Epithelial cell of proximal tubule (primary cell): ENCODE data around the gene DLG5. TPM values are rescaled to one million over a fixed set of nuclear protein-coding genes. Genes with fewer than 3 reads are reported as not detected.

Experiments used
- DNase-seq: peaks from one replicate; pipeline ENCODE4 v3.0.0-alpha.2; 2011; ENCODE audit warnings: low read depth
- H3K4me3 ChIP-seq: 2 replicates; pipeline ENCODE4 v1.5.1; 2011; ENCODE audit warnings: low read depth, mild to moderate bottlenecking, low read length
- total RNA-seq: library from RNA; depleted of rRNA; stranded (reverse); fragments of >200 nt; gene quantifications from 2 replicates; pipeline ENCODE4 v1.2.3, GENCODE V29; 2015
- TF ChIP-seq, protein P1 (sequence below): conservative IDR thresholded peaks from 2 replicates; pipeline ENCODE4 v1.5.1; 2012; ENCODE audit warnings: low read depth, mild to moderate bottlenecking, low read length

Gene DLG5
- total RNA-seq, 1 donor from 2014 or later, result 23.4 TPM

DNA sequence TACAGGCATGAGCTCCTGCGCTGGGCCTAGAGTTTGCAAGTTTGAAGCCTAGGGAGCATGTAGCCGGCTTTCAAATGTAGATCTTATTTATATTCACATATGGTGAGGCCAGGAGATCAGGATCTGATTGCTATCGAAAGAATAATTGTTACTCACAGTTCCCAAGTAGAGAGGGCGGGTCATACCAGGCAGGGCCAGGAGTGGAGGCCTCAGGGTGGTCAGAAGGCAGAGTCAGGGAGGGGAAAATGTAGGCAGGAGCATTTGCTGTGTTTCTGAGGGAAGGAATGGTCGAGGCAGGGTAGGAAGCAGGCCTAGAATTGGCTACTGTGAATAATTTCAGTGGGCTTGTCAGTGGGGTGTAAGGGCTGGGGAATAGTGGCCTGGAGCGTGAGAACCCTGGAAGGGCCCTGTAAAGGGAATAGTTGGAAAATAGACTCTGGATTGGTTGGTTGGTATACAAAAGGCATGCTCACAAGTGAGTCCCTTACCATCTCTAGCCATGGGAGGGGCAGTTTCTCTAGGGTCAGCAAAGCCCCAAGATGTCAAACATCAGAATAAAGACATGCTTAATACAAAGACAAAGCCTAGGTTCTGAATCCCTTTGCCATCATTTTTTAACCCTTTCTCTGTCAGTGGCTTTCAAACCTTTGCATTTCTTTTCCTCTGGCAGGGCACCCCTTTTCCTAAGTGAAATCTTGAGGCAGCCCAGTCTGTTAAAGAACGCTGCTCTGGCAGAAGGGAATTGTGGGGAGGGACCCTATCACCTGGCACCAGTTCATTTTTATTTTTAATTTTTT, 36.0 kb upstream of the DLG5 start:
- no peak overlapping the region for H3K4me3 ChIP-seq
- TF ChIP-seq, protein P1, sequence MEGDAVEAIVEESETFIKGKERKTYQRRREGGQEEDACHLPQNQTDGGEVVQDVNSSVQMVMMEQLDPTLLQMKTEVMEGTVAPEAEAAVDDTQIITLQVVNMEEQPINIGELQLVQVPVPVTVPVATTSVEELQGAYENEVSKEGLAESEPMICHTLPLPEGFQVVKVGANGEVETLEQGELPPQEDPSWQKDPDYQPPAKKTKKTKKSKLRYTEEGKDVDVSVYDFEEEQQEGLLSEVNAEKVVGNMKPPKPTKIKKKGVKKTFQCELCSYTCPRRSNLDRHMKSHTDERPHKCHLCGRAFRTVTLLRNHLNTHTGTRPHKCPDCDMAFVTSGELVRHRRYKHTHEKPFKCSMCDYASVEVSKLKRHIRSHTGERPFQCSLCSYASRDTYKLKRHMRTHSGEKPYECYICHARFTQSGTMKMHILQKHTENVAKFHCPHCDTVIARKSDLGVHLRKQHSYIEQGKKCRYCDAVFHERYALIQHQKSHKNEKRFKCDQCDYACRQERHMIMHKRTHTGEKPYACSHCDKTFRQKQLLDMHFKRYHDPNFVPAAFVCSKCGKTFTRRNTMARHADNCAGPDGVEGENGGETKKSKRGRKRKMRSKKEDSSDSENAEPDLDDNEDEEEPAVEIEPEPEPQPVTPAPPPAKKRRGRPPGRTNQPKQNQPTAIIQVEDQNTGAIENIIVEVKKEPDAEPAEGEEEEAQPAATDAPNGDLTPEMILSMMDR, result no peak
- DNase-seq, result no peak

DNA sequence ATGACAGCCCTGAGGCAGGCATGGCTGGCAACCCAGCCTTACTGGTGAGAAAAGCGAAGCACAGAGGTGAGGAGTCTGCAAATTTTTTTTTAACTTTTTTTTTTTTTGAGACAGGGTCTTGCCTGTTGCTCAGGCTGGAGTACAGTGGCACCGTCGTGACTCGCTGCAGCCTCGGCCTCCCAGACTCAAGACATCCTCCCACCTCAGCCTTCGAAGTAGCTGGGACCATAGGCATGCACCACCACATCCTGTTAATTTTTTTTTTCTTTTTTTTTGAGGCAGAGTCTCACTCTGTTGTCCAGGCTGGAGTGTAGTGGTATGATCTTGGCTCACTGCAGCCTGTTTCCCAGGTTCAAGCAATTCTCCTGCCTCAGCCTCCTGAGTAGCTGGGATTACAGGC, 35.1 kb upstream of the DLG5 start:
- H3K4me3 ChIP-seq, result no peak overlapping the region
- no peak for DNase-seq
- TF ChIP-seq, protein P1, result no peak

DNA sequence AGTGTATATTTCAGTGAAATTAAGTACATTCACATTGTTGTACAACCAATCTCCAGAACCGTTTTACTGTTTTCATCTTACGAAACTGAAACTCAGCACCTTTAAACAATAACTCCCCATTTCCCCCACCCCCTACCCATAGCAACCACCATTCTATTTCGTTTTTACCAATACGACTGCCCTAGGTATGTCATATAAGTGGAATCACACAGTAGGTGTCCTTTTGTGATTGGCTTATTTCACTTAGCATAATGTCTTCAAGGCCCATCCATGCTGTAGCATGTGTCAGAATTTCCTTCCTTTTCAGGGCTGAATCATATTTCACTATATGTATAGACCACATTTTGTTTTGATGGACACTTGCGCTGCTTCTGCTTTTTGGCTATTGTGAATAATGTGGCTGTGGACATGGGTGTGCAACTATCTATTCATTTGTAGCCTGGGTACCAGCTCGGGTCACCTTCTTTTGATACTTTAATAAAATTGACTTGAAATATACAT, 34.3 kb upstream of the DLG5 start:
- no peak for DNase-seq
- H3K4me3 ChIP-seq, result no peak overlapping the region
- TF ChIP-seq, protein P1, result no peak

DNA sequence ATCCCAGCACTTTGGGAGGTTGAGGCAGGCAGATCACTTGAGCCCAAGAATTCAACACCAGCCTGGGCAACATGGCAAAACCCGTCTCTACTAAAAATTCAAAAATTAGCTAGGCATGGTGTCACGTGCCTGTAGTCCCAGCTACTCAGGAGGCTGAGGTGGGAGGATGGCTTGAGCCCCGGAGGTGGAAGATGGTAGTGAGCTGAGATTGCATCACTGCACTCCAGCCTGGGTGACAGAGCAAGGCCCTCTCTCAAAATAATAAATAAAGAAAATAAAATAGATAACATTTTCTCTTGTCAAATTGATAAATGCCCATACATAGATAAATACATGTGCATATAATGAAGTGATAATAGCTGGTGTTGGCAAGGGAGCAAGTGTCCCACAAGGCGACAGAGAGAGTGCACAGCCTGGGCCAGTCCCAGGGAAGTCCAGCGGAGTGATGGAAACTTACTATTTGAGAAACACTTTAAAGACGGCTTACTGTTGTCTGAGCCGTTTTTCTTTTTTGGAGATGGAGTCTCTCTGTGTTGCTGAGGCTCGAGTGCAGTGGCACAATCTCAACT, 33.4 kb upstream of the DLG5 start:
- no peak for DNase-seq
- H3K4me3 ChIP-seq, result no peak overlapping the region
- TF ChIP-seq, protein P1, result no peak

DNA sequence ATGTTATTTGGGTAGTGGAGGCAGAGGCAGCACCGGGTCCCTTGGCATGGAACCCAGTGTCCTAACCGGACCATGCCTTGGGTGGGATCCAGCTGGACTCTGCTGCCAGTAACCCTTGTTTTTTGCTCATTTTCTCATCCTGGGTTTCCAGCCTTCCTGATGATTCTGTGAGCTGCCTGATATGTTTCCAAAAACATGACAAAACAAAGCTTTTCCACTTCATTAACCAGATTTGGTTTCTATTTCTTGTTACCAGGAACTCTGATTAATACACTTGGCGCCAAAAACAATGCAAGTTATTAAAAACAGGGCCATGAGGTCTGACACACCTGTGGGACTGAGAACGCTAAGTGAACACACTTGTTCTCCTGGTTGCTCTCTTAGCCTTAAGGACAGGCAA, 32.8 kb upstream of the DLG5 start:
- TF ChIP-seq, protein P1, result no peak
- DNase-seq, result no peak
- no peak overlapping the region for H3K4me3 ChIP-seq

DNA sequence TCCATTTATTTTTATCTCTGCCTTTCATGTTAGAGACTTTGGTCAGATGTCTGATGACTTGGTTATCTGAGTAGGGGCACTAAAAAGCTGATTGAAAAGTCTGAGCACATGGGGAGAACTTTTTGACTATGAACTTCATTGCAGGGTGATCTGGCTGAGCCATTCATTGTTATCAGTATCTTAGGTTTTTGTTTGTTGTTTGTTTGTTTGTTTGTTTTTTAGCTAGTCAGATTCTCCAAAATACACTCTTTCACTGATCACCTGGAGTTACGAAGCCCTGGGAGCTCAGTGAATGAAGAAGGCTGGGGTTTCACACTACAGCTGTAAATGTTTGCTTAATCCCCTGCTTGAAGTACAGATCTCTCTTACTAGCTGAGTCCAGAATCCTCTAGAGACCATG, 28.6 kb upstream of the DLG5 start:
- TF ChIP-seq, protein P1, result no peak
- no peak for DNase-seq
- H3K4me3 ChIP-seq, result no peak overlapping the region

DNA sequence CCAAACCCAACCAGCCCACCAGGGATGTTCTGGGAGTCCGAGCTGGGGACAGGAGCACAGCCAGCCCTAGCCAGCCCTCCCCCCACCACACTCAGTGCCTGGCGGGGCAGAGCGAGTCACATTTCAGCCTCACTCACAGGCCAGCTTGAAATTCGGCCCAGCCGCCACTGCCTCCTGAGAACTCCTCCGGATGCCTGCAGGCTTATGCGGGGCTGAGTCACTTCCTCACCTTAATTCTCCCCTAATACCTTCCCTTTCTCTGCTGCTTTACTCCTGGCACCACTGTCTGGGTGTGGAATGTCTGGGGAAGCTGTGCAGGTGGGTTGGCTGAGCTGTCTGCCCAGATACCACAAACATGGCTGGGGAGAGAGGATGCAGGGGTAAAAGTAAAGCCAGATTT, 22.6 kb upstream of the DLG5 start:
- no peak overlapping the region for H3K4me3 ChIP-seq
- TF ChIP-seq, protein P1, result no peak
- peak; percentile 26 for DNase-seq
